GM18499 (cell line): ENCODE results near the gene ARHGAP10.

Experiments
- ATAC-seq: cut with Tn5 transposase; IDR thresholded peaks from one replicate; pipeline ENCODE4 v1.9.1; 2021; ENCODE audit warnings: moderate number of reproducible peaks; ENCODE audit not compliant: insufficient read depth, unreplicated experiment

The ARHGAP10 gene

GRCh38 chr4:147820975-147821374, 89.1 kb downstream of the ARHGAP10 start:
- ATAC-seq: no peak

- ATAC-seq: peak; percentile 45
Measured at GRCh38 chr4:147821555-147821954, 89.7 kb downstream of the ARHGAP10 start.

- ATAC-seq: no peak
Measured at GRCh38 chr4:147822128-147822527, 90.2 kb downstream of the ARHGAP10 start.

- ATAC-seq: no peak
Measured at GRCh38 chr4:147823130-147823529, 91.2 kb downstream of the ARHGAP10 start.

GRCh38 chr4:147824316-147824715, 92.4 kb downstream of the ARHGAP10 start:
- no peak for ATAC-seq

- no peak for ATAC-seq
Measured at GRCh38 chr4:147824884-147825283, 93.0 kb downstream of the ARHGAP10 start.

- no peak for ATAC-seq
Measured at GRCh38 chr4:147825451-147826287, 93.8 kb downstream of the ARHGAP10 start.

- ATAC-seq: no peak
Measured at GRCh38 chr4:147826288-147826646, 94.4 kb downstream of the ARHGAP10 start.

- no peak for ATAC-seq
Measured at GRCh38 chr4:147828331-147828905, 96.5 kb downstream of the ARHGAP10 start.

GRCh38 chr4:147829401-147830101, 97.7 kb downstream of the ARHGAP10 start:
- ATAC-seq: no peak

GRCh38 chr4:147830102-147830463, 98.2 kb downstream of the ARHGAP10 start:
- no peak for ATAC-seq

GRCh38 chr4:147830987-147831386, 99.1 kb downstream of the ARHGAP10 start:
- no peak for ATAC-seq

GRCh38 chr4:147831551-147832171, 99.8 kb downstream of the ARHGAP10 start:
- ATAC-seq: no peak

- no peak for ATAC-seq
Measured at GRCh38 chr4:147833254-147833653, 101.4 kb downstream of the ARHGAP10 start.

- no peak for ATAC-seq
Measured at GRCh38 chr4:147833741-147834140, 101.9 kb downstream of the ARHGAP10 start.

GRCh38 chr4:147834480-147834879, 102.6 kb downstream of the ARHGAP10 start:
- no peak for ATAC-seq

- no peak for ATAC-seq
Measured at GRCh38 chr4:147836807-147837206, 104.9 kb downstream of the ARHGAP10 start.

GRCh38 chr4:147837435-147837834, 105.5 kb downstream of the ARHGAP10 start:
- no peak for ATAC-seq

GRCh38 chr4:147837854-147838253, 106.0 kb downstream of the ARHGAP10 start:
- ATAC-seq: no peak

- ATAC-seq: no peak
Measured at GRCh38 chr4:147839200-147839599, 107.3 kb downstream of the ARHGAP10 start.

GRCh38 chr4:147839663-147840062, 107.8 kb downstream of the ARHGAP10 start:
- no peak for ATAC-seq
